GM21515 (cell line): ENCODE measurements around the gene IRS4.
A peak's percentile ranks its signal among the peaks of the same experiment; 100 is the strongest.

Experiments used
- ATAC-seq: cut with Tn5 transposase; IDR thresholded peaks from one replicate; pipeline ENCODE4 v1.9.1; 2021; ENCODE audit not compliant: unreplicated experiment

The IRS4 gene

GRCh38 chrX:108736509-108737479 lies at the start of gene IRS4:
IRS4 (minus strand) TSS chrX:108736563.
- no peak for ATAC-seq

GRCh38 chrX:108772549-108772948 lies 36.2 kb upstream of the IRS4 start:
- ATAC-seq: no peak

GRCh38 chrX:108763559-108763958 lies 27.2 kb upstream of the IRS4 start:
- no peak for ATAC-seq

GRCh38 chrX:108740299-108740774 lies 4.0 kb upstream of the IRS4 start:
- ATAC-seq: no peak

GRCh38 chrX:108737754-108738153 lies 1.4 kb upstream of the IRS4 start:
- no peak for ATAC-seq

- ATAC-seq: no peak
Observed at GRCh38 chrX:108735679-108736508, 469 bp downstream of the IRS4 start.

GRCh38 chrX:108735091-108735678 lies 1.2 kb downstream of the IRS4 start:
- ATAC-seq: no peak

- no peak for ATAC-seq
Observed at GRCh38 chrX:108734426-108734825, 1.9 kb downstream of the IRS4 start.

- no peak for ATAC-seq
Observed at GRCh38 chrX:108732630-108733321, 3.6 kb downstream of the IRS4 start.

GRCh38 chrX:108731153-108731552 lies 5.2 kb downstream of the IRS4 start:
- ATAC-seq: no peak

GRCh38 chrX:108726748-108727147 lies 9.6 kb downstream of the IRS4 start:
- ATAC-seq: no peak

GRCh38 chrX:108722561-108722960 lies 13.8 kb downstream of the IRS4 start:
- ATAC-seq: no peak

GRCh38 chrX:108712886-108713285 lies 23.5 kb downstream of the IRS4 start:
- no peak for ATAC-seq

GRCh38 chrX:108704839-108705238 lies 31.5 kb downstream of the IRS4 start:
- no peak for ATAC-seq

- ATAC-seq: no peak
Observed at GRCh38 chrX:108702530-108702929, 33.8 kb downstream of the IRS4 start.

GRCh38 chrX:108701633-108702032 lies 34.7 kb downstream of the IRS4 start:
- ATAC-seq: no peak

GRCh38 chrX:108699368-108699767 lies 37.0 kb downstream of the IRS4 start:
- peak; percentile 62 for ATAC-seq

GRCh38 chrX:108696690-108697089 lies 39.7 kb downstream of the IRS4 start:
- ATAC-seq: no peak
